Measurements from ENCODE around the gene PPFIBP2. TPM values are rescaled to one million over a fixed set of nuclear protein-coding genes. Genes with fewer than 3 reads are reported as not detected.

The PPFIBP2 gene
- total RNA-seq, 4 donors from 2014 or later: 68.2 to 139 (median 76.2) TPM

GRCh38 chr11:7610393-7610792, 96.6 kb downstream of the PPFIBP2 start:
- no peak for TF ChIP-seq EP300 (IDR thresholded peaks at IDR 0.05)
- no peak overlapping the region for H3K27ac ChIP-seq
- H3K36me3 ChIP-seq: peaks cover 22% of the 10 kb centered on the region
- no peak overlapping the region for H3K4me3 ChIP-seq
- 95% methylated on average over 3 of the region's 3 CpGs for WGBS
- no peaks in the 10 kb centered on the region for H3K9me3 ChIP-seq
- peaks cover 22% of the 10 kb centered on the region for H3K4me1 ChIP-seq
- no peak for DNase-seq (ENCODE audit: low spot score in 2 of 2)
- H3K27me3 ChIP-seq: no peaks in the 10 kb centered on the region

DNA sequence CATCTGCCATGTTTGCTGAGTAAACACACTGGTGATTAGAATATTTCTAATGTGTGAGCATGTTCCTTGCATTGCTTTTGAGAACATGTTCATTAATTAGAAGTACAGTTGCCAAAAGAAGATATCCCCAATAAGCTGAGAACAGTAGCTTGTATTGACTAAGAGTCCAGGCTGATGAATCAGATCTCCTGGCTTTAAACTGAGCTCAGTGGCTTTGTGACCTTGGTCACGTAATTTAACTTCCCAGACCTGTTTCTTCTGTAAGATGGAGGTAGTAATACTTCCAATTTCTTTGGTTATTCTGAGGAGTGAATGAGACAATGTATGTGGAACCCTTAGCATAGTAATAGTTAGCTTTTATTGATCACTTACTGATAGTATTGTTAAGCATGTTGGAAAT, 97.6 kb downstream of the PPFIBP2 start:
- peaks cover 18% of the 10 kb centered on the region for H3K4me1 ChIP-seq
- no peak for TF ChIP-seq EP300 (IDR thresholded peaks at IDR 0.05)
- no peaks in the 10 kb centered on the region for H3K27me3 ChIP-seq
- no peak overlapping the region for H3K27ac ChIP-seq
- no peaks in the 10 kb centered on the region for H3K9me3 ChIP-seq
- no peak for DNase-seq (ENCODE audit: low spot score in 2 of 2)
- peaks cover 24% of the 10 kb centered on the region for H3K36me3 ChIP-seq
- 50% methylated on average over 1 of the region's 1 CpG for WGBS
- H3K4me3 ChIP-seq: no peak overlapping the region

GRCh38 chr11:7612056-7612660, 98.4 kb downstream of the PPFIBP2 start:
- no peak overlapping the region for H3K4me3 ChIP-seq
- peaks cover 30% of the 10 kb centered on the region for H3K36me3 ChIP-seq
- 52% methylated on average over 7 of the region's 7 CpGs for WGBS
- peak overlapping the region; percentile 20 for H3K27ac ChIP-seq
- TF ChIP-seq, protein P1, sequence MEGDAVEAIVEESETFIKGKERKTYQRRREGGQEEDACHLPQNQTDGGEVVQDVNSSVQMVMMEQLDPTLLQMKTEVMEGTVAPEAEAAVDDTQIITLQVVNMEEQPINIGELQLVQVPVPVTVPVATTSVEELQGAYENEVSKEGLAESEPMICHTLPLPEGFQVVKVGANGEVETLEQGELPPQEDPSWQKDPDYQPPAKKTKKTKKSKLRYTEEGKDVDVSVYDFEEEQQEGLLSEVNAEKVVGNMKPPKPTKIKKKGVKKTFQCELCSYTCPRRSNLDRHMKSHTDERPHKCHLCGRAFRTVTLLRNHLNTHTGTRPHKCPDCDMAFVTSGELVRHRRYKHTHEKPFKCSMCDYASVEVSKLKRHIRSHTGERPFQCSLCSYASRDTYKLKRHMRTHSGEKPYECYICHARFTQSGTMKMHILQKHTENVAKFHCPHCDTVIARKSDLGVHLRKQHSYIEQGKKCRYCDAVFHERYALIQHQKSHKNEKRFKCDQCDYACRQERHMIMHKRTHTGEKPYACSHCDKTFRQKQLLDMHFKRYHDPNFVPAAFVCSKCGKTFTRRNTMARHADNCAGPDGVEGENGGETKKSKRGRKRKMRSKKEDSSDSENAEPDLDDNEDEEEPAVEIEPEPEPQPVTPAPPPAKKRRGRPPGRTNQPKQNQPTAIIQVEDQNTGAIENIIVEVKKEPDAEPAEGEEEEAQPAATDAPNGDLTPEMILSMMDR (IDR thresholded peaks at IDR 0.05): no peak
- TF ChIP-seq POLR2A (IDR thresholded peaks at IDR 0.05) (no peak), POLR2AphosphoS5 (IDR thresholded peaks at IDR 0.05) (no peak)
- DNase-seq (ENCODE audit: low spot score in 2 of 2): no peak
- H3K9me3 ChIP-seq: no peaks in the 10 kb centered on the region
- peaks cover 18% of the 10 kb centered on the region for H3K4me1 ChIP-seq
- H3K27me3 ChIP-seq: no peaks in the 10 kb centered on the region

- H3K9me3 ChIP-seq: no peaks in the 10 kb centered on the region
- whole genome bisulfite sequencing: 44% methylated on average over 4 of the region's 4 CpGs
- TF ChIP-seq EP300 (IDR thresholded peaks at IDR 0.05) (no peak), POLR2A (IDR thresholded peaks at IDR 0.05) (no peak), POLR2AphosphoS5 (IDR thresholded peaks at IDR 0.05) (no peak)
- TF ChIP-seq, protein P1 (IDR thresholded peaks at IDR 0.05): no peak
- H3K27me3 ChIP-seq: no peaks in the 10 kb centered on the region
- H3K36me3 ChIP-seq: peaks cover 36% of the 10 kb centered on the region
- no peak overlapping the region for H3K4me3 ChIP-seq
- DNase-seq (ENCODE audit: low spot score in 2 of 2): no peak
- peak overlapping the region; percentile 20 for H3K27ac ChIP-seq
- H3K4me1 ChIP-seq: peaks cover 18% of the 10 kb centered on the region
These were observed 99.0 kb downstream of the PPFIBP2 start for GRCh38 chr11:7612661-7613393.

DNA sequence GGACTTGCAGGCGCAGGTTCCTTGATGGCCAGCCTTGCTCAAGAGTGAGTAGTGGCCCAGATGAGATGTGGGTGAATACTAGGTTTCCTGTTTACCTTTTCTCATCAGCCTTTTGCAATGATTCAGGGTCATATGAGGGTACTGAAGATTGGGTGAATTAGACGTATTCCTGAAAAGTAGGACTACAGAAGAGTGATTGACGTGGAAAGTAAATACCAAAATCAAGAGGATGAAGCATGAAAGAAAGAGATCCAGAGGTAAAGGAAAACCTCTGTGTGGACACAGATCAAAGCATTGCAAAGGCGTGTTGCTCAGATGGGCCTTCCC, 99.6 kb downstream of the PPFIBP2 start:
- no peak overlapping the region for H3K27ac ChIP-seq
- WGBS: 84% methylated on average over 4 of the region's 4 CpGs

DNA sequence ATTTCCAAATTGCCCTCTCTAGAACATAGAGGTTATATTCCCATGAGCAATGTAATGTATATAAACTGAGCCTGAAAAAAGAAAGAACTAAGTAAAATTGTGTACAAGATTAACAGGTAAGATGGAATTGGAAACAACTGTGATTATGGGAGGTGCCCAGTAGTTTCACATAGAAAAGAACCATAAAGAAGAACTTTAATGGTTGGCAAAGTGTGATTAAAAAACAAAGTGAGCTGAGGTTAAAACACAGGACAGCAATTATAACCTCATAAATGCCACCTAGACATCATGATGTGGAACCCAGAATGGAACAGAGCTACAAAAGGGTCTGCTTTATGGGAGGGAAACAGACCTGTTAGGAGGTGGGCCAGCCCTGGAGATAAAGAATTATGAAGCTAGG, 100.9 kb downstream of the PPFIBP2 start:
- Histone ChIP-seq H3K36me3 (peaks cover 49% of the 10 kb centered on the region), H3K9me3 (no peaks in the 10 kb centered on the region)

More for the DNA sequence above, 99.6 kb downstream of the PPFIBP2 start:
- no peak overlapping the region for H3K4me3 ChIP-seq
- no peak for DNase-seq (ENCODE audit: low spot score in 2 of 2)
- H3K4me1 ChIP-seq: peaks cover 18% of the 10 kb centered on the region
- no peaks in the 10 kb centered on the region for H3K9me3 ChIP-seq
- peaks cover 41% of the 10 kb centered on the region for H3K36me3 ChIP-seq
- TF ChIP-seq, protein P1 (IDR thresholded peaks at IDR 0.05): no peak
- no peak for TF ChIP-seq POLR2AphosphoS5 (IDR thresholded peaks at IDR 0.05)
- TF ChIP-seq EP300 (IDR thresholded peaks at IDR 0.05): no peak
- no peak for TF ChIP-seq POLR2A (IDR thresholded peaks at IDR 0.05)
- no peaks in the 10 kb centered on the region for H3K27me3 ChIP-seq

More for the DNA sequence above, 100.9 kb downstream of the PPFIBP2 start:
- Histone ChIP-seq H3K4me3 (no peak overlapping the region), H3K27me3 (no peaks in the 10 kb centered on the region), H3K27ac (no peak overlapping the region), H3K4me1 (peaks cover 18% of the 10 kb centered on the region)
- no peak for DNase-seq (ENCODE audit: low spot score in 2 of 2)
- TF ChIP-seq EP300 (IDR thresholded peaks at IDR 0.05) (no peak), POLR2AphosphoS5 (IDR thresholded peaks at IDR 0.05) (no peak), POLR2A (IDR thresholded peaks at IDR 0.05) (no peak)
- TF ChIP-seq, protein P1 (IDR thresholded peaks at IDR 0.05): no peak
